ENCODE data around the gene DYNLT2. TPM values are rescaled to one million over a fixed set of nuclear protein-coding genes. Genes with fewer than 3 reads are reported as not detected.

The DYNLT2 gene
- total and polyA plus RNA-seq, 2 of the 13 experiments (the other 11 are each of a cell fraction or from before 2014, with no cell fraction given) = 2.1 to 4.3 TPM

GRCh38 chr6:169724494-169725124 is 26.8 kb downstream of the DYNLT2 start, which contains the start of gene PHF10 (continued):
- TF ChIP-seq SALL1 (CRISPR knock-in tag; IDR thresholded peaks at IDR 0.05) (peak; percentile 82), SOX6 (IDR thresholded peaks at IDR 0.05) (no peak), SOX6 (CRISPR knock-in tag; IDR thresholded peaks at IDR 0.05) (peak; percentile 68; the same call in 1 of the 2 replicates), ZSCAN9 (CRISPR knock-in tag; IDR thresholded peaks at IDR 0.05; ENCODE audit: borderline replicate concordance) (no peak), ESRRA (CRISPR knock-in tag; IDR thresholded peaks at IDR 0.05; ENCODE audit: low read depth) (peak; percentile 65; the same call in 1 of the 2 replicates), SMARCC2 (IDR thresholded peaks at IDR 0.05) (no peak), ZMYM3 (CRISPR knock-in tag; IDR thresholded peaks at IDR 0.05) (no peak), ZNF713 (CRISPR knock-in tag; IDR thresholded peaks at IDR 0.05) (no peak), ZZZ3 (CRISPR knock-in tag; IDR thresholded peaks at IDR 0.05; ENCODE audit: borderline replicate concordance) (no peak), ZNF543 (CRISPR knock-in tag; IDR thresholded peaks at IDR 0.05) (peak; percentile 83; the same call in 1 of the 2 replicates), MIXL1 (CRISPR knock-in tag; IDR thresholded peaks at IDR 0.05) (peak; percentile 6; the same call in 1 of the 2 replicates), ZMYM4 (CRISPR knock-in tag; IDR thresholded peaks at IDR 0.05) (peak; percentile 68), RCOR2 (CRISPR knock-in tag; IDR thresholded peaks at IDR 0.05) (no peak), CBX5 (CRISPR knock-in tag; IDR thresholded peaks at IDR 0.05; ENCODE audit: borderline replicate concordance) (peak; percentile 65; the same call in 1 of the 2 replicates), ZNF644 (CRISPR knock-in tag; IDR thresholded peaks at IDR 0.05; ENCODE audit: low read depth) (no peak), ZBTB20 (CRISPR knock-in tag; IDR thresholded peaks at IDR 0.05; ENCODE audit: borderline replicate concordance, low read depth) (no peak), SKI (IDR thresholded peaks at IDR 0.05; ENCODE audit: partially characterized antibody) (no peak), NCOA2 (CRISPR knock-in tag; IDR thresholded peaks at IDR 0.05) (no peak; the same call in 1 of the 2 replicates), MTF2 (CRISPR knock-in tag; IDR thresholded peaks at IDR 0.05; ENCODE audit: borderline replicate concordance) (peak; percentile 83; the same call in 1 of the 2 replicates), NCOA1 (CRISPR knock-in tag; IDR thresholded peaks at IDR 0.05) (peak; percentile 95; the same call in 1 of the 2 replicates), ZNF556 (CRISPR knock-in tag; IDR thresholded peaks at IDR 0.05; ENCODE audit: borderline replicate concordance) (no peak), TCF12 (IDR thresholded peaks at IDR 0.05) (no peak), TCF12 (CRISPR knock-in tag; IDR thresholded peaks at IDR 0.05) (peak; percentile 93), NFE2 (CRISPR knock-in tag; IDR thresholded peaks at IDR 0.05) (no peak), ZNF562 (CRISPR knock-in tag; IDR thresholded peaks at IDR 0.05; ENCODE audit: borderline replicate concordance) (peak; percentile 91)
- TF ChIP-seq, protein P1, sequence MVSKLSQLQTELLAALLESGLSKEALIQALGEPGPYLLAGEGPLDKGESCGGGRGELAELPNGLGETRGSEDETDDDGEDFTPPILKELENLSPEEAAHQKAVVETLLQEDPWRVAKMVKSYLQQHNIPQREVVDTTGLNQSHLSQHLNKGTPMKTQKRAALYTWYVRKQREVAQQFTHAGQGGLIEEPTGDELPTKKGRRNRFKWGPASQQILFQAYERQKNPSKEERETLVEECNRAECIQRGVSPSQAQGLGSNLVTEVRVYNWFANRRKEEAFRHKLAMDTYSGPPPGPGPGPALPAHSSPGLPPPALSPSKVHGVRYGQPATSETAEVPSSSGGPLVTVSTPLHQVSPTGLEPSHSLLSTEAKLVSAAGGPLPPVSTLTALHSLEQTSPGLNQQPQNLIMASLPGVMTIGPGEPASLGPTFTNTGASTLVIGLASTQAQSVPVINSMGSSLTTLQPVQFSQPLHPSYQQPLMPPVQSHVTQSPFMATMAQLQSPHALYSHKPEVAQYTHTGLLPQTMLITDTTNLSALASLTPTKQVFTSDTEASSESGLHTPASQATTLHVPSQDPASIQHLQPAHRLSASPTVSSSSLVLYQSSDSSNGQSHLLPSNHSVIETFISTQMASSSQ (IDR thresholded peaks at IDR 0.05; ENCODE audit: low read depth) = no peak
- TF ChIP-seq, protein P1 (CRISPR knock-in tag; IDR thresholded peaks at IDR 0.05; ENCODE audit: borderline replicate concordance) = no peak
- TF ChIP-seq, protein P2, sequence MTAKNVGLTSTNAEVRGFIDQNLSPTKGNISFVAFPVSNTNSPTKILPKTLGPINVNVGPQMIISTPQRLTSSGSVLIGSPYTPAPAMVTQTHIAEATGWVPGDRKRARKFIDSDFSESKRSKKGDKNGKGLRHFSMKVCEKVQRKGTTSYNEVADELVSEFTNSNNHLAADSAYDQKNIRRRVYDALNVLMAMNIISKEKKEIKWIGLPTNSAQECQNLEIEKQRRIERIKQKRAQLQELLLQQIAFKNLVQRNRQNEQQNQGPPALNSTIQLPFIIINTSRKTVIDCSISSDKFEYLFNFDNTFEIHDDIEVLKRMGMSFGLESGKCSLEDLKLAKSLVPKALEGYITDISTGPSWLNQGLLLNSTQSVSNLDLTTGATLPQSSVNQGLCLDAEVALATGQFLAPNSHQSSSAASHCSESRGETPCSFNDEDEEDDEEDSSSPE (CRISPR knock-in tag; IDR thresholded peaks at IDR 0.05) = peak; percentile 87

Measured in HepG2 (cell line).